Stomach (tissue), 9 donors: Measurements from ENCODE around the gene HCK. TPM values are rescaled to one million over a fixed set of nuclear protein-coding genes. Genes with fewer than 3 reads are reported as not detected.

Source experiments
- DNase-seq, 2 donors: peaks; one replicate each; pipeline versions ENCODE4 v3.0.0 to v3.0.0-alpha.2; 2013 to 2019
- H3K27ac ChIP-seq, 5 donors: fragments of 200-600 bp in 4 of 5; sonication (generic) in 4 of 5; one replicate each; pipeline ENCODE4 v1.5.1; 2013 to 2019; ENCODE audit warnings: mild to moderate bottlenecking in 1 of 5, moderate library complexity in 1 of 5
- H3K27me3 ChIP-seq, 3 donors: fragments of 200-600 bp; sonication (generic); one replicate each; pipeline ENCODE4 v1.5.1; 2017 to 2019; ENCODE audit warnings: mixed run types in 1 of 3
- H3K36me3 ChIP-seq, 4 donors: fragments of 200-600 bp; sonication (generic); 1 replicate in 3 of 4; 2 replicates in 1 of 4; pipeline ENCODE4 v1.5.1; 2016 to 2019
- H3K4me1 ChIP-seq, 4 donors: fragments of 200-600 bp; sonication (generic); one replicate each; pipeline ENCODE4 v1.5.1; 2016 to 2019
- H3K4me3 ChIP-seq, 4 donors: fragments of 200-600 bp; sonication (generic) in 3 of 4; one replicate each; pipeline ENCODE4 v1.5.1; 2016 to 2019; ENCODE audit warnings: mild to moderate bottlenecking in 1 of 4
- H3K9me3 ChIP-seq, 4 donors: fragments of 200-600 bp; sonication (generic); one replicate each; pipeline ENCODE4 v1.5.1; 2016 to 2019
- EP300 ChIP-seq: sonication (generic); formaldehyde crosslinking; IDR thresholded peaks from one replicate; pipeline ENCODE4 v1.6.1; 2017; ENCODE audit warnings: antibody characterized with exemption
- POLR2A ChIP-seq, 4 donors: fragments of 450-650 bp; IDR thresholded peaks; one replicate each; pipeline ENCODE4 v1.6.1; 2016; ENCODE audit warnings: antibody characterized with exemption in 4 of 4, control low read depth in 2 of 4, mild to moderate bottlenecking in 1 of 4, moderate library complexity in 1 of 4
- POLR2AphosphoS5 ChIP-seq, 3 donors: sonication (generic); formaldehyde crosslinking; IDR thresholded peaks; one replicate each; pipeline ENCODE4 v1.6.1; 2016; ENCODE audit warnings: antibody characterized with exemption in 3 of 3
- WGBS, 5 donors: extraction: QIAGEN DNeasy Blood & Tissue Kit in 3 of 5; methylation state at CpG; one replicate each; pipeline versions ENCODE4 v1.1.5 to v1.1.7; 2013 to 2018; 5-methylcytosine and 5-hydroxymethylcytosine counted together
- intact Hi-C: fragments of 100-400 bp; cut with DNase I; formaldehyde crosslinking; loops from one replicate; pipeline ENCODE4 v1.15.1; 2023; ENCODE audit warnings: low total_unique reads
- polyA plus RNA-seq, 3 donors: library from polyadenylated mRNA; stranded (reverse); fragments of 200-250 nt; gene quantifications; one replicate each; pipeline ENCODE4 v1.2.3, GENCODE V29; 2013
- total RNA-seq, 5 donors: library from RNA; depleted of rRNA; stranded (reverse); fragments of >200 nt; gene quantifications; one replicate each; pipeline versions ENCODE4 v1.1.0 to v1.2.3, GENCODE V29; 2014 to 2016
- TF ChIP-seq, protein P1 (sequence below), 7 experiments: fragments of 450-650 bp in 4 of 7; fragments of 200-600 bp in 3 of 7; sonication (generic) in 3 of 7; IDR thresholded peaks; one replicate each; pipeline ENCODE4 v1.5.1; 2016 to 2019; ENCODE audit warnings: antibody characterized with exemption in 7 of 7, control low read depth in 2 of 7, mild to moderate bottlenecking in 1 of 7
- donor health status: healthy with polysubstance abuse.
- donor health status: Bipolar disorder and iron deficiency.
- donor health status: healthy.

HCK gene
- total and polyA plus RNA-seq, 8 donors = 1.3 to 14.7 (median 4.9) TPM; not detected in 1

DNA sequence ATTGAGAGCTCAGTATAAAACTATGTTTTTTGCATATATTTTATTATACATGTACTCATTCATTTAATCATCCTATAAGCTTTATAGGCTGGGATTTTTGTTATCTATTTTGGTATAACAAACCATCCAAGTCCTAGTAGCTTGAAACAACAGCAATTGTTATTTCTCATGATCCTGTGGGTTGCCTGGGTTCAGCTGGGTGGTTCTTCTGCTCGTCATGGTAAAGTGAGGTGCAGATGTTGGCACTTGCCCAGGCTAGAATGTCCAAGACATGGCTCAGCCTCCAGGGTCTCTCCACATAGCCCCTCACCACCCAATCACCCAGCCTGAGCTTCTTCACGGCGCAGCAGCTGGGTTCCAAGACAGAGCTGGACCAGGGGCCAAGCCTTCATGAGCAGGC is 36.7 kb downstream of the HCK start:
- Histone ChIP-seq H3K4me1 (peaks cover 0 to 4% (median 0%) of the 10 kb centered on the region in 4 donors), H3K36me3 (no peaks in the 10 kb centered on the region), H3K9me3 (no peaks in the 10 kb centered on the region), H3K27me3 (peaks cover 0 to 7% (median 0%) of the 10 kb centered on the region in 3 donors), H3K27ac (no peak overlapping the region), H3K4me3 (no peak overlapping the region)
- TF ChIP-seq EP300 = no peak
- no peak for TF ChIP-seq POLR2AphosphoS5 (IDR thresholded peaks at IDR 0.05)
- TF ChIP-seq, protein P1, sequence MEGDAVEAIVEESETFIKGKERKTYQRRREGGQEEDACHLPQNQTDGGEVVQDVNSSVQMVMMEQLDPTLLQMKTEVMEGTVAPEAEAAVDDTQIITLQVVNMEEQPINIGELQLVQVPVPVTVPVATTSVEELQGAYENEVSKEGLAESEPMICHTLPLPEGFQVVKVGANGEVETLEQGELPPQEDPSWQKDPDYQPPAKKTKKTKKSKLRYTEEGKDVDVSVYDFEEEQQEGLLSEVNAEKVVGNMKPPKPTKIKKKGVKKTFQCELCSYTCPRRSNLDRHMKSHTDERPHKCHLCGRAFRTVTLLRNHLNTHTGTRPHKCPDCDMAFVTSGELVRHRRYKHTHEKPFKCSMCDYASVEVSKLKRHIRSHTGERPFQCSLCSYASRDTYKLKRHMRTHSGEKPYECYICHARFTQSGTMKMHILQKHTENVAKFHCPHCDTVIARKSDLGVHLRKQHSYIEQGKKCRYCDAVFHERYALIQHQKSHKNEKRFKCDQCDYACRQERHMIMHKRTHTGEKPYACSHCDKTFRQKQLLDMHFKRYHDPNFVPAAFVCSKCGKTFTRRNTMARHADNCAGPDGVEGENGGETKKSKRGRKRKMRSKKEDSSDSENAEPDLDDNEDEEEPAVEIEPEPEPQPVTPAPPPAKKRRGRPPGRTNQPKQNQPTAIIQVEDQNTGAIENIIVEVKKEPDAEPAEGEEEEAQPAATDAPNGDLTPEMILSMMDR (IDR thresholded peaks at IDR 0.05) = no peak
- no peak for TF ChIP-seq POLR2A (IDR thresholded peaks at IDR 0.05)
- WGBS, 5 donors = 86 to 97% (median 94%) methylated on average over 3 of the region's 3 CpGs
- intact Hi-C loops = loop anchor here (10.0 kb wide), 1 partner anchor 264 kb away; no protein-coding TSS in a partner anchor
- no peak for DNase-seq

DNA sequence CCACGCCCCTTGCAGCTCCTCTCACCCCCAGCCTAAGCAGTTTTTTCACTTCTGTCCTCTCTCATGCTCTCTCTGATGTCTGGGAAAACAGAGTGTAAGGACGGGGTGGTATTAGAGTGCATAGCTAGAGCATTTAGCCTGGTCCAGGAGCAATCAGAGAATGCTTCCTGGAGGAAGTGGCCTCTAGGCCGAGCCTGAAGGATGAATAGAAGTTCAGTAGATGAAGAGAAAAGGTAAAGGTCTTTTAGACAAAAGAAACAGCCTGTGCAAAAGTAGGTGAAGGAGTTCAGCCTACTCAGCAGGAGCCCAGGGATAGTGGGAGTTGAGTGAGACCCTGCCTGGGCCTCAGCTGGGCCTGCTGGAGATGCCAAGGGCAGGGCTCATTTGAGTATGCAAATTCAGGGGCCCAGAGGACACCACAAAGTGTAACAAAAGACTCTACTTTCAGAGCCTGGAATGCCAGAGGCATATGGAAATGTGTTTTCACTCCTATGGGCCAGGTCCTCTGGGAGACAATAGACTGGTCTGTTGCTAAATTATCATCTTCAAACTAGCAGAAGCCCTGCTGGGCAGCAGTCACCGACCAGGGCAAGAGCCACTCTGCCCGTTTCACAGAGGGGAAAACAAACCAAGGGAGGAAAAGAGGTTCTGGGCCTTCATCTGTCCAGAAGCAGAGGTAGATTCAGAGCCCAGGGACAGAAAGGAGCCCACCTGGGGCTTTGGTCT is 37.8 kb downstream of the HCK start:
- WGBS, 5 donors = 57 to 65% (median 58%) methylated on average over 5 of the region's 5 CpGs
- Histone ChIP-seq H3K9me3 (no peaks in the 10 kb centered on the region), H3K27me3 (peaks cover 0 to 9% (median 0%) of the 10 kb centered on the region in 3 donors), H3K4me3 (no peak overlapping the region), H3K27ac (no peak overlapping the region), H3K4me1 (peaks cover 0 to 4% (median 0%) of the 10 kb centered on the region in 4 donors), H3K36me3 (no peaks in the 10 kb centered on the region)
- no peak for DNase-seq
- intact Hi-C loops = loop anchor here (10.0 kb wide), 1 partner anchor 265 kb away; no protein-coding TSS in a partner anchor
- TF ChIP-seq POLR2A (IDR thresholded peaks at IDR 0.05) = no peak
- TF ChIP-seq, protein P1 (IDR thresholded peaks at IDR 0.05) = no peak
- no peak for TF ChIP-seq POLR2AphosphoS5 (IDR thresholded peaks at IDR 0.05)
- TF ChIP-seq EP300 = no peak

DNA sequence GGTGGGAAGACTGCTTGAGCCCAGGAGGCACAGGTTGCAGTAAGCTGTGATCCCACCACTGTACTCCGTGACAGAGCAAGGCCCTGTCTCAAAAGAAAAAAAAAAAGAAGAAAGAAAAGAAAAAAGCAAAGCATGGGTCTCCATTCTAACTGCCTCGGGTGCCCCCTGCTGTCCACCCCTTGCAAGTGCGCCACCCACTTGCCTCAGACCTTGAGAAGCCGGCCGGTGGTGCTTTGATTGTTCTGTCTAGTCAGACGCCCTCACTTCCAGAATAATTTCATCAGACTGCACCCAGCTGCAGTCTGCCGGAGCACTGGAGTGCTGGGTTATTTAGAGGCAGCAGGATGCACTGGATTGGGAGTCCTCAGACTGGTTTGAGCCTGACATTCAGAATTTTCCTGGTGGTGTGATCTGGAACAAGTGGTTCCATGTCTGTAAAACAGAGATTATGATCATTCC is 39.9 kb downstream of the HCK start:
- no peak overlapping the region for H3K4me3 ChIP-seq
- WGBS, 5 donors = 1 to 4% (median 3%) methylated on average over 7 of the region's 7 CpGs
- TF ChIP-seq, protein P1 (IDR thresholded peaks at IDR 0.05) = peak in 5 of 7 experiments; percentile 75 to 89 (median 87)
- TF ChIP-seq EP300 = no peak

DNA sequence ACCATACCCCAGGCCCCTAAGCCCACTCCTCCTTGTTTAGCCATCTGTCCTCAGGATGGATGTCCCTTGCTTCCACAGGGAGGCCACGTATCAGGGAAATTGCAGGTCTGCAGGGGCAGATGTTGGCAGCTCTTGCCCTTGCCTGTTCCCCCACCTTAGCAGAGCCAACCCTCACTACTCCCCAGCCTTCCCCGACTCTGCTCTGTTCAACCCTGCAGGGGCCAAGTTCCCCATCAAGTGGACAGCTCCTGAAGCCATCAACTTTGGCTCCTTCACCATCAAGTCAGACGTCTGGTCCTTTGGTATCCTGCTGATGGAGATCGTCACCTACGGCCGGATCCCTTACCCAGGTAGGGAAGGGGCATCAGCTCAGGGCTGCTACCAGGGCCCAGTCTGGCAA is 46.7 kb downstream of the HCK start:
- Histone ChIP-seq H3K27ac (no peak overlapping the region), H3K4me1 (no peaks in the 10 kb centered on the region), H3K27me3 (peaks cover 0 to 37% (median 11%) of the 10 kb centered on the region in 3 donors), H3K9me3 (no peaks in the 10 kb centered on the region), H3K36me3 (peaks cover 0 to 20% (median 0%) of the 10 kb centered on the region in 4 donors), H3K4me3 (no peak overlapping the region)
- 74 to 81% (median 77%) methylated on average over 6 of the region's 6 CpGs for WGBS, 5 donors
- intact Hi-C loops = no loop called here
- no peak for TF ChIP-seq EP300
- no peak for TF ChIP-seq POLR2AphosphoS5 (IDR thresholded peaks at IDR 0.05)
- no peak for TF ChIP-seq POLR2A (IDR thresholded peaks at IDR 0.05)
- TF ChIP-seq, protein P1 (IDR thresholded peaks at IDR 0.05) = no peak
- no peak for DNase-seq

More for the DNA sequence above, 39.9 kb downstream of the HCK start:
- peak; percentile 78 to 87 for DNase-seq
- peaks cover 0 to 9% (median 0%) of the 10 kb centered on the region in 3 donors for H3K27me3 ChIP-seq
- intact Hi-C loops = no loop called here
- H3K4me1 ChIP-seq = peaks cover 0 to 4% (median 0%) of the 10 kb centered on the region in 4 donors
- no peaks in the 10 kb centered on the region for H3K36me3 ChIP-seq
- H3K9me3 ChIP-seq = no peaks in the 10 kb centered on the region
- no peak overlapping the region for H3K27ac ChIP-seq
